Measurements from ENCODE around the gene ZBTB20.
"Not testable (repeated sequence)": the region's sequence is repeated elsewhere in the genome, so short reads cannot be mapped to it uniquely, and the experiment has no call there.

ZBTB20 gene

GRCh38 chr3:115146418-115147328, at the start of gene ZBTB20:
TSS of gene ZBTB20 (minus strand) at chr3:115147288.
- no peak for FAIRE-seq

GRCh38 chr3:115194476-115194875, 47.4 kb upstream of the ZBTB20 start:
- no peak for FAIRE-seq

GRCh38 chr3:115190747-115191146, 43.7 kb upstream of the ZBTB20 start:
- FAIRE-seq, result no peak

GRCh38 chr3:115187149-115187757, 40.2 kb upstream of the ZBTB20 start:
- FAIRE-seq, result no peak

- no peak for FAIRE-seq
These were observed 39.5 kb upstream of the ZBTB20 start for GRCh38 chr3:115186351-115187148.

GRCh38 chr3:115184859-115185572, 37.9 kb upstream of the ZBTB20 start:
- not testable (repeated sequence) for FAIRE-seq

GRCh38 chr3:115178930-115179329, 31.8 kb upstream of the ZBTB20 start:
- FAIRE-seq, result not testable (repeated sequence)

GRCh38 chr3:115169808-115170207, 22.7 kb upstream of the ZBTB20 start:
- FAIRE-seq, result peak; percentile 98

GRCh38 chr3:115165701-115166100, 18.6 kb upstream of the ZBTB20 start:
- no peak for FAIRE-seq

- FAIRE-seq, result no peak
These were observed 18.2 kb upstream of the ZBTB20 start for GRCh38 chr3:115165266-115165665.

- FAIRE-seq, result no peak
These were observed 17.5 kb upstream of the ZBTB20 start for GRCh38 chr3:115164374-115165221.

GRCh38 chr3:115162759-115163158, 15.7 kb upstream of the ZBTB20 start:
- no peak for FAIRE-seq

GRCh38 chr3:115161866-115162265, 14.8 kb upstream of the ZBTB20 start:
- FAIRE-seq, result no peak

- FAIRE-seq, result no peak
These were observed 14.2 kb upstream of the ZBTB20 start for GRCh38 chr3:115161168-115161834.

GRCh38 chr3:115160295-115160694, 13.2 kb upstream of the ZBTB20 start:
- FAIRE-seq, result no peak

- no peak for FAIRE-seq
These were observed 9.1 kb upstream of the ZBTB20 start for GRCh38 chr3:115156046-115156654.

GRCh38 chr3:115154611-115155010, 7.5 kb upstream of the ZBTB20 start:
- FAIRE-seq, result no peak

GRCh38 chr3:115151921-115152320, 4.8 kb upstream of the ZBTB20 start:
- no peak for FAIRE-seq

GRCh38 chr3:115148142-115148790, 1.2 kb upstream of the ZBTB20 start:
- no peak for FAIRE-seq
